ENCODE data around the gene ADGRL3. TPM values are rescaled to one million over a fixed set of nuclear protein-coding genes. Genes with fewer than 3 reads are reported as not detected.

ADGRL3 gene
- total RNA-seq, 1 experiment from 2014 or later: 1.0 TPM

GRCh38 chr4:62030958-62031357 lies 830.8 kb downstream of the ADGRL3 start:
- DNase-seq (ENCODE audit: low read depth, low spot score): no peak
- in situ Hi-C loops (cut with HindIII; ENCODE audit: low pct_unique_long_range_greater_than_20kb, low sequenced_read_pairs): no loop called here

GRCh38 chr4:62037571-62037970 lies 837.4 kb downstream of the ADGRL3 start:
- no peak for DNase-seq (ENCODE audit: low read depth, low spot score)
- in situ Hi-C loops (cut with HindIII; ENCODE audit: low pct_unique_long_range_greater_than_20kb, low sequenced_read_pairs): no loop called here

GRCh38 chr4:62051332-62051731 lies 851.2 kb downstream of the ADGRL3 start:
- no peak for DNase-seq (ENCODE audit: low read depth, low spot score)
- in situ Hi-C loops (cut with HindIII; ENCODE audit: low pct_unique_long_range_greater_than_20kb, low sequenced_read_pairs): no loop called here

- no peak for DNase-seq (ENCODE audit: low read depth, low spot score)
- in situ Hi-C loops (cut with HindIII; ENCODE audit: low pct_unique_long_range_greater_than_20kb, low sequenced_read_pairs): no loop called here
Observed at GRCh38 chr4:62053974-62054373, 853.8 kb downstream of the ADGRL3 start.

- in situ Hi-C loops (cut with HindIII; ENCODE audit: low pct_unique_long_range_greater_than_20kb, low sequenced_read_pairs): no loop called here
- no peak for DNase-seq (ENCODE audit: low read depth, low spot score)
Observed at GRCh38 chr4:62057031-62057430, 856.9 kb downstream of the ADGRL3 start.

- in situ Hi-C loops (cut with HindIII; ENCODE audit: low pct_unique_long_range_greater_than_20kb, low sequenced_read_pairs): no loop called here
- DNase-seq (ENCODE audit: low read depth, low spot score): no peak
Observed at GRCh38 chr4:62058571-62058970, 858.4 kb downstream of the ADGRL3 start.

GRCh38 chr4:62070291-62070852 lies 870.2 kb downstream of the ADGRL3 start:
- DNase-seq (ENCODE audit: low read depth, low spot score): peak; percentile 12
- in situ Hi-C loops (cut with HindIII; ENCODE audit: low pct_unique_long_range_greater_than_20kb, low sequenced_read_pairs): no loop called here

- in situ Hi-C loops (cut with HindIII; ENCODE audit: low pct_unique_long_range_greater_than_20kb, low sequenced_read_pairs): no loop called here
- no peak for DNase-seq (ENCODE audit: low read depth, low spot score)
Observed at GRCh38 chr4:62075089-62075488, 875.0 kb downstream of the ADGRL3 start.

- in situ Hi-C loops (cut with HindIII; ENCODE audit: low pct_unique_long_range_greater_than_20kb, low sequenced_read_pairs): no loop called here
- no peak for DNase-seq (ENCODE audit: low read depth, low spot score)
Observed at GRCh38 chr4:62075521-62075920, 875.4 kb downstream of the ADGRL3 start.

GRCh38 chr4:62077406-62077805 lies 877.3 kb downstream of the ADGRL3 start:
- no peak for DNase-seq (ENCODE audit: low read depth, low spot score)
- in situ Hi-C loops (cut with HindIII; ENCODE audit: low pct_unique_long_range_greater_than_20kb, low sequenced_read_pairs): no loop called here

GRCh38 chr4:62080431-62080830 lies 880.3 kb downstream of the ADGRL3 start:
- in situ Hi-C loops (cut with HindIII; ENCODE audit: low pct_unique_long_range_greater_than_20kb, low sequenced_read_pairs): no loop called here
- DNase-seq (ENCODE audit: low read depth, low spot score): no peak

GRCh38 chr4:62087706-62088105 lies 887.6 kb downstream of the ADGRL3 start:
- no peak for DNase-seq (ENCODE audit: low read depth, low spot score)
- in situ Hi-C loops (cut with HindIII; ENCODE audit: low pct_unique_long_range_greater_than_20kb, low sequenced_read_pairs): no loop called here

GRCh38 chr4:62093735-62094134 lies 893.6 kb downstream of the ADGRL3 start:
- no peak for DNase-seq (ENCODE audit: low read depth, low spot score)

GRCh38 chr4:62096881-62097280 lies 896.8 kb downstream of the ADGRL3 start:
- in situ Hi-C loops (cut with HindIII; ENCODE audit: low pct_unique_long_range_greater_than_20kb, low sequenced_read_pairs): no loop called here
- no peak for DNase-seq (ENCODE audit: low read depth, low spot score)

More at GRCh38 chr4:62093735-62094134, 893.6 kb downstream of the ADGRL3 start:
- in situ Hi-C loops (cut with HindIII; ENCODE audit: low pct_unique_long_range_greater_than_20kb, low sequenced_read_pairs): no loop called here

GRCh38 chr4:62115216-62115615 lies 915.1 kb downstream of the ADGRL3 start:
- in situ Hi-C loops (cut with HindIII; ENCODE audit: low pct_unique_long_range_greater_than_20kb, low sequenced_read_pairs): no loop called here
- DNase-seq (ENCODE audit: low read depth, low spot score): no peak

- in situ Hi-C loops (cut with HindIII; ENCODE audit: low pct_unique_long_range_greater_than_20kb, low sequenced_read_pairs): no loop called here
- no peak for DNase-seq (ENCODE audit: low read depth, low spot score)
Observed at GRCh38 chr4:62117886-62118285, 917.8 kb downstream of the ADGRL3 start.

- in situ Hi-C loops (cut with HindIII; ENCODE audit: low pct_unique_long_range_greater_than_20kb, low sequenced_read_pairs): no loop called here
- DNase-seq (ENCODE audit: low read depth, low spot score): no peak
Observed at GRCh38 chr4:62118558-62118957, 918.4 kb downstream of the ADGRL3 start.

- in situ Hi-C loops (cut with HindIII; ENCODE audit: low pct_unique_long_range_greater_than_20kb, low sequenced_read_pairs): no loop called here
- DNase-seq (ENCODE audit: low read depth, low spot score): no peak
Observed at GRCh38 chr4:62119195-62119594, 919.1 kb downstream of the ADGRL3 start.

GRCh38 chr4:62126064-62126732 lies 926.1 kb downstream of the ADGRL3 start:
- no peak for DNase-seq (ENCODE audit: low read depth, low spot score)
- in situ Hi-C loops (cut with HindIII; ENCODE audit: low pct_unique_long_range_greater_than_20kb, low sequenced_read_pairs): no loop called here
